Measurements from ENCODE around the gene TAGLN.
"Not testable (repeated sequence)": the region's sequence is repeated elsewhere in the genome, so short reads cannot be mapped to it uniquely, and the experiment has no call there.

- TF ChIP-seq TAF1, POLR2AphosphoS5, POLR2A (IDR thresholded peaks at IDR 0.05; ENCODE audit: low read depth, low read length): not testable (repeated sequence)
Observed at GRCh38 chr11:117207481-117207880, 8.3 kb downstream of the TAGLN start.
